B cell (primary cell): ENCODE measurements around the gene XRRA1. TPM values are rescaled to one million over a fixed set of nuclear protein-coding genes. Genes with fewer than 3 reads are reported as not detected.

Experiments
- ATAC-seq: fragments of 200-7000 bp; cut with Tn5 transposase; one replicate; pipeline ENCODE4 v1.10.0; 2021; ENCODE audit warnings: low read depth, mild to moderate bottlenecking, moderate number of reproducible peaks, moderate library complexity
- CTCF ChIA-PET: fragments of 350-600 bp; sonication (Branson Sonifier 250); formaldehyde crosslinking; loops from one replicate; lab custom pipeline; 2021; ENCODE audit warnings: antibody characterized with exemption, inconsistent platforms; lab: Charles Lee
- POLR2A ChIA-PET: fragments of 350-600 bp; sonication (Branson Sonifier 250); formaldehyde crosslinking; loops from one replicate; lab custom pipeline; 2021; ENCODE audit warnings: antibody characterized with exemption; lab: Charles Lee
- DNase-seq: peaks from one replicate; pipeline ENCODE4 v3.0.0; 2013
- H2AFZ ChIP-seq: 2 replicates; pipeline ENCODE4 v1.6.1; 2012; ENCODE audit warnings: mild to moderate bottlenecking, low read depth, low read length; ENCODE audit not compliant: insufficient read depth, poor library complexity, severe bottlenecking
- H3K27ac ChIP-seq, 2 donors: 1 replicate in 1 of 2; 2 replicates in 1 of 2; pipeline ENCODE4 v1.5.1; 2012 to 2013; ENCODE audit warnings: low read length in 2 of 2, mild to moderate bottlenecking in 2 of 2, moderate library complexity in 1 of 2
- H3K27me3 ChIP-seq, 4 experiments: fragments of 200-600 bp in 1 of 4; sonication (generic) in 1 of 4; replicated peaks in 1 of 4; 1 replicate in 2 of 4; 2 replicates in 2 of 4; pipeline versions ENCODE4 v1.6.1 to v1.7.0; 2013 to 2016; ENCODE audit warnings: low read length in 3 of 4, mild to moderate bottlenecking in 2 of 4, mixed read lengths in 1 of 4, moderate library complexity in 1 of 4; ENCODE audit not compliant: insufficient read depth in 4 of 4, control insufficient read depth in 3 of 4; ENCODE audit errors: control extremely low read depth in 1 of 4
- H3K36me3 ChIP-seq, 2 experiments: replicated peaks in 1 of 2; 1 replicate in 1 of 2; 2 replicates in 1 of 2; pipeline versions ENCODE4 v1.6.1 to v1.7.1; 2013; ENCODE audit warnings: low read length in 1 of 2; ENCODE audit not compliant: insufficient read depth in 2 of 2, control insufficient read depth in 1 of 2; ENCODE audit errors: control extremely low read depth in 1 of 2, extremely low read depth in 1 of 2
- H3K4me1 ChIP-seq, 2 donors: fragments of 200-600 bp in 1 of 2; sonication (generic) in 1 of 2; 1 replicate in 1 of 2; 2 replicates in 1 of 2; pipeline versions ENCODE4 v1.5.1 to v1.6.1; 2013 to 2017; ENCODE audit warnings: low read length in 2 of 2; ENCODE audit not compliant: control insufficient read depth in 2 of 2, insufficient read depth in 2 of 2
- H3K4me2 ChIP-seq: replicated peaks from 2 replicates; pipeline ENCODE3; 2012; ENCODE audit warnings: mild to moderate bottlenecking, low read depth, low read length; ENCODE audit not compliant: poor library complexity, severe bottlenecking
- H3K4me3 ChIP-seq, 5 experiments: fragments of 200-600 bp in 1 of 5; sonication (generic) in 1 of 5; 1 replicate in 3 of 5; 2 replicates in 2 of 5; pipeline versions ENCODE4 v1.5.1 to v1.7.0; 2011 to 2016; ENCODE audit warnings: low read length in 4 of 5, mild to moderate bottlenecking in 4 of 5, low read depth in 2 of 5, control low read depth in 1 of 5, moderate library complexity in 1 of 5; ENCODE audit not compliant: insufficient read depth in 1 of 5; ENCODE audit errors: control extremely low read depth in 1 of 5, extremely low read depth in 1 of 5
- H3K79me2 ChIP-seq: fragments of 200-600 bp; sonication (generic); one replicate; pipeline ENCODE4 v1.6.0; 2016; ENCODE audit warnings: low read length; ENCODE audit not compliant: control insufficient read depth, insufficient read depth
- H3K9ac ChIP-seq: fragments of 200-600 bp; sonication (generic); 2 replicates; pipeline ENCODE4 v1.6.1; 2017; ENCODE audit warnings: mild to moderate bottlenecking, low read length, moderate library complexity
- H3K9me3 ChIP-seq, 3 donors: one replicate each; pipeline versions ENCODE4 v1.6.1 to v1.7.1; 2013; ENCODE audit warnings: low read length in 2 of 3; ENCODE audit not compliant: control insufficient read depth in 2 of 3, insufficient read depth in 1 of 3; ENCODE audit errors: control extremely low read depth in 1 of 3
- H4K20me1 ChIP-seq: 2 replicates; pipeline ENCODE4 v1.6.0; 2012; ENCODE audit warnings: mild to moderate bottlenecking, low read length; ENCODE audit not compliant: insufficient read depth, control insufficient read depth, poor library complexity, severe bottlenecking
- H3K27ac Mint-ChIP-seq: one replicate; pipeline ENCODE4 v1.8.0; 2021; ENCODE audit warnings: mixed read lengths
- H3K27me3 Mint-ChIP-seq: one replicate; pipeline ENCODE4 v1.8.0; 2021; ENCODE audit warnings: mixed read lengths
- H3K4me1 Mint-ChIP-seq: one replicate; pipeline ENCODE4 v1.8.0; 2021; ENCODE audit warnings: mixed read lengths
- H3K4me3 Mint-ChIP-seq: one replicate; pipeline ENCODE4 v1.8.0; 2021; ENCODE audit warnings: mixed read lengths
- H3K9me3 Mint-ChIP-seq: one replicate; pipeline ENCODE4 v1.8.0; 2022; ENCODE audit warnings: mixed read lengths; ENCODE audit not compliant: insufficient read depth
- EZH2 ChIP-seq: IDR thresholded peaks from 2 replicates; pipeline ENCODE4 v1.6.1; 2012; ENCODE audit warnings: borderline replicate concordance, low read depth, mild to moderate bottlenecking, moderate library complexity, low read length; ENCODE audit not compliant: insufficient read depth, poor library complexity, severe bottlenecking
- WGBS: methylation state at CpG from one replicate; pipeline ENCODE4 v1.1.5; 2013; ENCODE audit warnings: missing lambda C conversion rate; ENCODE audit not compliant: insufficient coverage; 5-methylcytosine and 5-hydroxymethylcytosine counted together
- intact Hi-C: fragments of 100-400 bp; cut with micrococcal nuclease; formaldehyde crosslinking; loops from one replicate; pipeline ENCODE4 v1.10.0; 2022
- polyA plus RNA-seq: library from polyadenylated mRNA; depleted of rRNA; stranded (reverse); fragments of >200 nt; gene quantifications from 2 replicates; pipeline ENCODE4 v1.2.3, GENCODE V29; 2012
- total RNA-seq, 2 donors: library from RNA; stranded (reverse); fragments of 120-200 nt in 1 of 2; gene quantifications; 1 replicate in 1 of 2; 2 replicates in 1 of 2; pipeline versions ENCODE4 v1.2.3 to v1.2.4, GENCODE V29; 2013 to 2022
- TF ChIP-seq, protein P1 (sequence below): fragments of 200-600 bp; IDR thresholded peaks from one replicate; pipeline ENCODE4 v1.8.0; 2022; ENCODE audit warnings: antibody characterized with exemption, mild to moderate bottlenecking

XRRA1 gene
- total and polyA plus RNA-seq, 2 donors (not counting 1 experiment from before 2014, with no cell fraction given): 6.9 to 80.8 TPM

DNA sequence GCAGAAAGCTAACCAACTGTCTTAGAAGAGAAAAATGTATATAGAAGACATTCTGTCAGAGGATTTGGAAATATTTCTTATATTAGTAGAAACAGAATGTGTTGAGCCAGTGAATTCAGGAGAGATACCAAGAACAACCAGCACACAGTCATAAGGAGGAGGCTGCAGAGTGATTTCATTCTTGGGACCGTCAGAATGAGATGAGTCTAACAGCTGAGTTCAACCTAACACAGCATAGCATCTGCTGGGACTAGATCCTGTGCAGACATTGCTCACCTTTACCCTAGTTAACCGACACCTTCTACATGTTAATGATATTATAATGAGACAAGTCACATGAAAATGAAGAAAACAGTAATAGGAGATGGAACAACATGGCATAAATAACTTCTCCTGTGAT lies 85.5 kb downstream of the XRRA1 start:
- Histone ChIP-seq H3K4me2 (no peak overlapping the region), H3K79me2 (no peaks in the 10 kb centered on the region), H3K4me1 (no peaks in the 10 kb centered on the region), H2AFZ (no peak overlapping the region), H3K9ac (no peak overlapping the region), H3K9me3 (peaks cover 13 to 63% (median 54%) of the 10 kb centered on the region in 3 donors), H3K27me3 (no peaks in the 10 kb centered on the region), H3K36me3 (peaks cover 29 to 31% of the 10 kb centered on the region in 2 experiments), H3K4me3 (no peak overlapping the region), H4K20me1 (no peaks in the 10 kb centered on the region), H3K27ac (no peak overlapping the region)
- ATAC-seq (no peak), DNase-seq (no peak)
- intact Hi-C loops: no loop called here
- WGBS: no CpG with 5 or more reads among the region's 2 CpGs
- Mint-ChIP-seq H3K4me3 (no peak overlapping the region), H3K27me3 (no peaks in the 10 kb centered on the region), H3K4me1 (no peaks in the 10 kb centered on the region), H3K9me3 (peaks cover 25% of the 10 kb centered on the region), H3K27ac (no peak overlapping the region)
- ChIA-PET POLR2A (no interaction called here), CTCF (no interaction called here)
- no peak for TF ChIP-seq EZH2
- TF ChIP-seq, protein P1, sequence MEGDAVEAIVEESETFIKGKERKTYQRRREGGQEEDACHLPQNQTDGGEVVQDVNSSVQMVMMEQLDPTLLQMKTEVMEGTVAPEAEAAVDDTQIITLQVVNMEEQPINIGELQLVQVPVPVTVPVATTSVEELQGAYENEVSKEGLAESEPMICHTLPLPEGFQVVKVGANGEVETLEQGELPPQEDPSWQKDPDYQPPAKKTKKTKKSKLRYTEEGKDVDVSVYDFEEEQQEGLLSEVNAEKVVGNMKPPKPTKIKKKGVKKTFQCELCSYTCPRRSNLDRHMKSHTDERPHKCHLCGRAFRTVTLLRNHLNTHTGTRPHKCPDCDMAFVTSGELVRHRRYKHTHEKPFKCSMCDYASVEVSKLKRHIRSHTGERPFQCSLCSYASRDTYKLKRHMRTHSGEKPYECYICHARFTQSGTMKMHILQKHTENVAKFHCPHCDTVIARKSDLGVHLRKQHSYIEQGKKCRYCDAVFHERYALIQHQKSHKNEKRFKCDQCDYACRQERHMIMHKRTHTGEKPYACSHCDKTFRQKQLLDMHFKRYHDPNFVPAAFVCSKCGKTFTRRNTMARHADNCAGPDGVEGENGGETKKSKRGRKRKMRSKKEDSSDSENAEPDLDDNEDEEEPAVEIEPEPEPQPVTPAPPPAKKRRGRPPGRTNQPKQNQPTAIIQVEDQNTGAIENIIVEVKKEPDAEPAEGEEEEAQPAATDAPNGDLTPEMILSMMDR: no peak

GRCh38 chr11:74860743-74861142 lies 88.1 kb downstream of the XRRA1 start:
- peaks cover 19% of the 10 kb centered on the region for H3K9me3 Mint-ChIP-seq
- Histone ChIP-seq H3K4me3 (no peak overlapping the region), H3K27me3 (no peaks in the 10 kb centered on the region), H4K20me1 (no peaks in the 10 kb centered on the region), H3K36me3 (peaks cover 29 to 31% of the 10 kb centered on the region in 2 experiments), H3K9me3 (peaks cover 7 to 37% (median 34%) of the 10 kb centered on the region in 3 donors), H2AFZ (no peak overlapping the region), H3K79me2 (no peaks in the 10 kb centered on the region), H3K9ac (no peak overlapping the region), H3K4me1 (no peaks in the 10 kb centered on the region), H3K27ac (no peak overlapping the region), H3K4me2 (no peak overlapping the region)
- CTCF ChIA-PET: interaction anchor here (0.9 kb wide), 1 partner anchor 381 kb away, joined by 3 read pairs; no protein-coding TSS in a partner anchor
- no peak overlapping the region for H3K27ac Mint-ChIP-seq
- DNase-seq (no peak), ATAC-seq (no peak)
- H3K4me1 Mint-ChIP-seq: no peaks in the 10 kb centered on the region
- POLR2A ChIA-PET: no interaction called here
- H3K4me3 Mint-ChIP-seq: no peak overlapping the region
- no peaks in the 10 kb centered on the region for H3K27me3 Mint-ChIP-seq
- TF ChIP-seq EZH2: no peak
- TF ChIP-seq, protein P1: no peak
- intact Hi-C loops: no loop called here
